GM13976 (cell line): ENCODE data around the gene IDI2.
A peak's percentile ranks its signal among the peaks of the same experiment; 100 is the strongest.

Experiments
- DNase-seq: peaks from one replicate; pipeline ENCODE4 v3.0.0; 2012; ENCODE audit warnings: low spot score
- CTCF ChIP-seq: IDR thresholded peaks from 2 replicates; pipeline ENCODE4 v1.5.1; 2012; ENCODE audit warnings: borderline replicate concordance, mild to moderate bottlenecking; ENCODE audit not compliant: insufficient read depth; ENCODE audit errors: extremely low read depth, missing control alignments, control extremely low read depth
- in situ Hi-C: fragments of 300-500 bp; cut with MboI; formaldehyde crosslinking; loops from one replicate; pipeline ENCODE4 v1.12.0; 2022; ENCODE audit warnings: low sequenced_read_pairs, mixed read lengths, inconsistent platforms; ENCODE audit not compliant: unreplicated experiment

Gene IDI2

GRCh38 chr10:1048349-1048731 is 22.7 kb upstream of the IDI2 start:
- no peak for TF ChIP-seq CTCF
- in situ Hi-C loops: no loop called here
- DNase-seq: no peak

GRCh38 chr10:1047937-1048336 is 22.3 kb upstream of the IDI2 start:
- no peak for DNase-seq
- in situ Hi-C loops: no loop called here
- TF ChIP-seq CTCF: no peak

GRCh38 chr10:1045415-1045814 is 19.8 kb upstream of the IDI2 start:
- in situ Hi-C loops: no loop called here
- no peak for TF ChIP-seq CTCF

GRCh38 chr10:1044964-1045363 is 19.3 kb upstream of the IDI2 start:
- in situ Hi-C loops: no loop called here
- no peak for TF ChIP-seq CTCF
- DNase-seq: no peak

More at GRCh38 chr10:1045415-1045814, 19.8 kb upstream of the IDI2 start:
- no peak for DNase-seq

- DNase-seq: no peak
- TF ChIP-seq CTCF: no peak
- in situ Hi-C loops: no loop called here
Measured at GRCh38 chr10:1044146-1044545, 18.5 kb upstream of the IDI2 start.

- peak; percentile 59 for DNase-seq
- no peak for TF ChIP-seq CTCF
- in situ Hi-C loops: no loop called here
Measured at GRCh38 chr10:1043532-1043995, 17.9 kb upstream of the IDI2 start.

GRCh38 chr10:1041514-1041913 is 15.9 kb upstream of the IDI2 start:
- in situ Hi-C loops: no loop called here
- no peak for DNase-seq
- TF ChIP-seq CTCF: no peak
